ENCODE results near the gene ST7.

Gene ST7

DNA sequence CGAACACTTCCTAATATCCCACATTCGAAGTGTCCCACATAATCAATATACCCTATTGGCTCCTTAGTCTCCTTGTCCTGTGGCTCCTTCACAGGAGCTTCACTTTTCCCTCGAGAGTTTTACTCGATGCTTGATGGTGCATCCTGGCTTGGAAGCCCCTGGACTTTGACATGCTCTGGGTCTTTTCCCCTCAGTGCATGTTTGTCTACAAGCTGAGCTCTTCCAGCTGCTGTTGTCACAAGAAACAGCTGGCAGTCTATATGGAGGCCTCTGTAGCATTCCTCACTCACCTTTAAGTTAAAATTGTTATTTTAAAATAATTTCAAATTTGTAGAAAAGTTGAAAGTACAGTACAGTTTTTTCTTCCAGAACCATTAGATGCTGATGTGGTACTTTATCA is 27.1 kb downstream of the ST7 start:
- DNase-seq = no peak

DNA sequence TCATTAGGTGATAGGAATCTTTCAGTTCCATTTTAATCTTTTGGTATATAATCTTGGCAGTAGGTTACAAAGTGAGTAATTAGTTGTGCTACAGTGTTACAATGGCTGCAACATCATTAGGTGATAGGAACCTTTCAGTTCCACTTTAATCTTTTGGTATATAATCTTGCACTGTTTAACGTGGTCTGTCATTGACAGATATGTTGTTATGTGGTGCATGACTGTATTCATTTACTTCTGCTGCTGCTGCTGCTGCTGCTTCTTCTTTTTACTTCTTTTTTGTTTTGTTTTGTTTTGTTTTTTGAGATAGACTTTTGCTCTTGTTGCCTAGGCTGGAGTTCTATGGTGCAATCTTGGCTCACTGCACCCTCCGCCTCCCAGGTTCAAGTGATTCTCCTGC is 28.6 kb downstream of the ST7 start:
- DNase-seq = no peak

DNA sequence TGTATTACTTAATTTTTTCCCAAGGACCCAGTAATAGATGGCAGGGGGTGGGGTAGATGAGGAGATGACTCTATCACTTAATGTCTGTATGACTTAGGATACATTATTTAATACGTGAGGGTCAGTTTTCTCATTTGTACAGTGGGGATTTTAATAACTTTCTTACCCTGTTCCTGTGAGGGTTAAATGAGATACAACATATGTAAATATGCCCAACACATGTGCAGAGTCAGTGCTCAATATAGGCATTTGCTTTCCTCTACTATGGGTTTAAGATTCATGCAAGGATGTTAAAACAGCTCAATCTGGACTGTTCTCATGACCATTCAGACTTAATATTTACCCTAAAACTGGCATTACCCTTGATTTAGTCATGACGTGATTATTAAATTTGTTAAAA is 31.2 kb downstream of the ST7 start:
- no peak for DNase-seq

DNA sequence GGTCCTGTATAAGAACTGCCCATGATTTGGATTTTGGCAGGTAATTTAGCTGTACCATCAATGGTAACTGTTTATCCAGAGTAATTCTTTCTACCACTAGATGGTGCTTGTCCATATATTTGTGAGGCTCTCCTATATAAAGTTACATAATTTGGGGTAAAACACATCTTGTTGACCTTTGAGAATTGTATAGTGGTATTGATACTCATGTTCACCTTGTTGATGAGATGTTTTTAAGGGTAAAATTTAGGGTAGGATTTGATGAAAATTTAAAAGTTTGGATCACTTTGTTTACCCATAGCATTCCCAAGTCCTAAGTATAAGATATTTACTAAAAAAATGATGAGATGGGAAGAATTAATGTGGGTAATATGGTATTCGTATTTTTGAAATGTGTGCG is 31.6 kb downstream of the ST7 start:
- peak; percentile 54 for DNase-seq

DNA sequence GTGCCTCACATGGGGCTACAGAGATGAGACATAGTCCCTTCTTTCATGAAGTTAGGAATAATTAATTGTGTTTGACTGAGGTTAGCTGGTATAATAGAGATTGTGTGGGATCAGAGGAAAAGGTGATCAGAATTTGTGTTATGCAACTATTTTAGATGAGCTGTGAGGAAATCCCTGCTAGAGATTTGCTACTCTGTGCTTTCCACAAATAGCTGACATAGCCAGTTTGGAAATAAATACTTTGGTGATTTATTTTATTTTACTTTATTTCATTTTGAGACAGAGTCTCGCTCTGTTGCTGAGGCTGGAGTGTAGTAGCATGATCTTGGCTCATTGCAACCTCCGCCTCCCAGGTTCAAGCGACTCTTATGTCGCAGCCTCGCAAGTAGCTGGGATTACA is 32.3 kb downstream of the ST7 start:
- no peak for DNase-seq

DNA sequence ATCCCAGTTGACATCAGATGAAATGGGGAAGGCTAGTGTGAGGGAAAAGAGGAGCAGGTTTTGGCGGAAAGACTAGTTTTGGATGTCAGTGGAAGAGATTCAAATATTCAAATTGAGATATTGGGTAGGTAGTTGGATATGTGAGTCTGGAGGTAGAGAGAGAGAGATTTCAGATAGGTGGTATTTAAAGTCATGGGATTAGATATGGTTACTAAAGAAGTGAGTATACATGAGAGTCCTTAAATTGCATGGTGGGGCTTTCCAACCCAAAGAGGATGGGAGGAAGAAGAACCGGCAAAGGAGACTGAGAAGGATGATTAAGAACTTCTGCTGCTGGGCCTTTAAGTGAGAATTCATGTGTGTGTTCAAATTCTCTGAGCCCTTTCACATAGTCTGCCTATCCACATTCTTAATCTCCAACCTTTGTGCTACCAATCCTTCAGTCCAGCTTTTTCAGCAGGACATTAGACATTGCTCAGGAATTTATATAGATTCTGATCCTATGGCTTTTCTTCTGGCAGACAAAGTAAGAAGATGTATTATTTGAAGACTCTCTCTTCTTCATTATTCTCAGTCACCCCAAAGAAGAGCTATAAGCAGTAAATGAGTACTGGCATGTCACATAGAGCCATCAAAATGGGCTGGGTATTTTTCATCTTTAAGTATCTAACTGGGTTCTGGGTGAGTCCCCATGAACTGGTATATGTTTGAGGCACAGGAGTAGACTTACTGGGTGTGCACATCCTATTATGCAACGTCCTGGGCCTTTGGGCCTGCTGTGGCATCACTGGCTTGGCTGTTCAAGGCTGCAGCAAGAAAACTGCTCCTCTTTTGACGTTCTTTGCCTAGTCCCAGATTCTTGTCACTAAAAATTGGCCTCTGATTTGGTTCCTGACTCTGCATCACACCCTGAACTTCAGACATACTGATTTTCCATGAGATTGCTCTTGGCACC is 33.6 kb downstream of the ST7 start:
- no peak for DNase-seq

DNA sequence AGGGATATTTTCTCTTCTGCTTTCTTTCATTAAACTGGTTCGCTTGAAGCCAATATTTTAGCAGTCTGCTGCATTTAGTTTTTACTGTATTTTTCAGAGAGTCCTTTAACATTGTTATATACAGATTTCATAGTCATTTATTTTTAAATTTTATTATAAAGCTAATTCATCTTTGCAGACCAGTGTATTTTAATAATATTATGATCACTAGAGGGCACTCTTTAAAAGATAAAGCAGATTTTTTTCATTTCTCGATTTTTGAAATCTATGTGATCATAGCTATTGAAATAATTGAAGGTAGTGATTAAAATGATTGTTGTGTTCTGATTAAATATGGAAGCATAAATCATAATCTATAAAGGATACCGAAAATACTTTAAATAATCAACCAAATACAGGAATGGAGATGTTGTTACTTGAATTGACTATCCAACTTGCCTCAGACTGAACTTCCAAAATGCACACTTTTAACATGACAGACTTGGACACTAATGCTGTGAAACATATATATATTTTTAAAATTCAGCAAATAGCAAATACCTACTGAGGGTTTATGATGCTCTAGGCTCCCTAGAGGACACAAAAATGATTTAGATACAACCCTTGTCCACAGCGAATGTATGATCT is 35.2 kb downstream of the ST7 start:
- peak; percentile 46 for DNase-seq

DNA sequence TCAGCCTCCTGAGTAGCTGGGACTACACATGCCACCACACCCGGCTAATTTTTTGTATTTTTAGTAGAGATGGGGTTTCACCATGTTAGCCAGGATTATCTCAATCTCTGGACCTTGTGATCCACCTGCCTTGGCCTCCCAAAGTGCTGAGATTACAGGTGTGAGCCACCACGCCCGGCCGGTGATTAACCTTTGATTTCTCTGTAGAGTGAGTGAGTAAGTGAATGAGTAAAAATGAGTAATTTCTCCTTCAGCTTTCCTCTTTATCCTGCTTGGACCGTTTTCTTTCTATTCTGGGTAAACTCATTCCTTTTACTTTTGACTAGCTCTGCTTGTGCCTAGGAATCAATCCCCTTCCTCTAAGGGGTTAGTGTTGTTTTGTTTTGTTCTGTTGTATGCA is 36.8 kb downstream of the ST7 start:
- DNase-seq = no peak

DNA sequence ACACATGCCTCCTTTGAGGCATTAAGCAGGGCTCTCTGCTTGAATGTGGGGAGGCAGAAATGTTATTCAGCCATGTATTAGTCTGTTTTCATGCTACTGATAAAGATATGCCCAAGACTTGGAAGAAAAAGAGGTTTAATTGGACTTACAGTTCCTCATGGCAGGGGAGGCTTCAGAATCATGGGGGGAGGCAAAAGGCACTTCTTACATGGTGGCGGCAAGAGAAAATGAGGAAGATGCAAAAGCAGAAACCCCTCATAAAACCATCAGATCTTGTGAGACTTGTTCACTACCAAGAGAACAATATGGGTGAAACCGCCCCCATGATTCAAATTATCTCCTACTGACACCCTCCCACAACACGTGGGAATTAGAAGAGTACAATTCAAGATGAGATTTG is 37.9 kb downstream of the ST7 start:
- DNase-seq = no peak

DNA sequence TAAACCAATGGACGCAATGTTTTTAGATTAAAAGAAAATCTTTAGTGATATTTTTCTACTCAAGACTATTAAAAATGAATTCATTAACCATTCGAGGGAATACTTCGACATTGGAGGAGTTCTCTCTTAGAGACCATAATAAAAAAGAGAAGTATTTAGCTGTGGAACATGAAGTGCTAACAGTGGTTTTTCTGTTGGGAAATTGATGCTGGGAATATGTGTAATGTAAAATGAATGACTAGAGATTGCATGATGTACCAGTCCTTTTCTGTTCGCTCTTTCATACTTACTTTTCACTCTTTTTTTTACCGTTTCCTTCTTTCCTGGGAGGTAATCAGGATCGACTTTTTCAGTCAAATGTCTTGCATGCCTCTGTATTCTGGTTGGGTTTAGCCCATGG is 41.3 kb downstream of the ST7 start:
- no peak for DNase-seq

DNA sequence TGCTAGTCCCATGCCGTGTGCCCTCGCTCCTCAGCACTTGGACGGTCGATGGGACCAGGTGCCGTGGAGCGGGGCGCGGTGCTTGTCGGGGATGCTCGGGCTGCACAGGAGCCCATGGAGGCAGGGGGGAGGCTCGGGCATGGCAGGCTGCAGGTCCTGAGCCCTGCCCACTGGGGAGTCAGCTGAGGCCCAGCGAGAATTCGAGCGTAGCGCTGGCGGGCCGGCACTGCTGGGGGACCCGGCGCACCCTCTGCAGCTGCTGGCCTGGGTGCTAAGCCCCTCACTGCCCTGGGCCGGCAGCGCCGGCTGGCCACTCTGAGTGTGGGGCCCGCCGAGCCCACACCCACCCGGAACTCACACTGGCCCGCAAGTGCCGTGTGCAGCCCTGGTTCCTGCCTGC is 44.7 kb downstream of the ST7 start:
- no peak for DNase-seq

DNA sequence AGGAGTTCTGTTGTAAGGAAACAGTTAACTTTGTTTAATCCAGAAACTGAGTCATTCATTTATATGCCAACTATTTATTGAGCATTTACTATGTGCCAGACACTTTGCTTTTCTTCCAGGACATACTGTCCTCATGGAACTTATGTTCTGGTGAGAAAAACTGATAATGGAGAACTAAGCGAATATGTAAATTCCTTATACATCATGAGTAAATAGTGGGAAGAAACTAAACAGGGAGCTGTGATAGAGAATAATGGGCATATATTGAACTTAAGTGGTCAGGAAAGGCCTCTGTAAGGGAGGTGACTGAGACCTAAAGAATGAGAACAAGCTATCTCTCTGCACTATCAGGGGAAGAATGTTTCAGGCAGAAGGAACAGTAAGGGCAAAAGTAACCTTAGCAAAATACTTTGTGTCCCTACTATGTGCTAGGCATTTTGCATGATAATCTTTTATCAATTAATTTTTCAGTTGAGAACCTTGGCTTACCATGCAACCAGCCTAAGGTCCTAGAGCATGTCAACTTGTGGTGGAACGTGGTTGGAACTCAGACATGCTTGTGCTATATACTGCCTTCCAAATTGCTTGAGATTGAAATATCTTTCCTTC is 45.4 kb downstream of the ST7 start:
- no peak for DNase-seq

DNA sequence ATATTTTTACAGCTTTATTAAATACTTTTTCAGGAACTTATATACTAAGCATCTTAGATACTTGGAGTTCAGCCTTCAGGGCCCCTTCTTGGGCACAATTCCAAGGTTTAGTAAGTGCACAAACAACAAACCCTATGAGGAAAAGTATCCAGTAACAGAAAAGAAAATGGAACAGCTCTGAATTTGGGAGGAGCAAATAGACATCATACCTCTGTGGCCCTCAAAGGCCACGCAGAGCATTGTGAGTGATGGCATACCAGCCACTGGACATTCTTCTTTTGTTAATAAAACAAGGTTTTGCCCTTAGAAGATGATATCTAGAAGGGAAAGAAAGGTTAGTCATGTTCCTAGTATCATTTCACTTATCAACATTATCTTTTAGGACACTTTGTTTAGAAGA is 46.0 kb downstream of the ST7 start:
- DNase-seq = no peak

DNA sequence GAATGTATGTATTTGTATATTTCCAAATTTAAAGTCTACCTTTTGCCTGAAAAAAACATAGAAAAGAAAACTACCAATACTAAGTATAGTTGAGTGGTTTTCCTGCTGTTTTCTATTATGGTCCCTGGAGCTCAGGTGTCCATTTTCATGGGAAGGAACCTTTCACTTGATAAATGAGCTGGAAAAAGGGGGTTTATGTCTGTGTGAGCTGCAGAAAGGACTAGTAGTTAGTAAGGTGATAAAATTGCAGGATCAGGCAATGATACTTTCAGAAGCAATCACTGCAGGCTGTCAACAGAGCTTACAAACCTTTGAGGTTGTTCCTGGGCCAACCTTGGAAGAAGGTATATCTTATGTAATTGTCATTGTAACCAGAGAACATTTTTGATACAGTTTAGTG is 48.0 kb downstream of the ST7 start:
- no peak for DNase-seq

DNA sequence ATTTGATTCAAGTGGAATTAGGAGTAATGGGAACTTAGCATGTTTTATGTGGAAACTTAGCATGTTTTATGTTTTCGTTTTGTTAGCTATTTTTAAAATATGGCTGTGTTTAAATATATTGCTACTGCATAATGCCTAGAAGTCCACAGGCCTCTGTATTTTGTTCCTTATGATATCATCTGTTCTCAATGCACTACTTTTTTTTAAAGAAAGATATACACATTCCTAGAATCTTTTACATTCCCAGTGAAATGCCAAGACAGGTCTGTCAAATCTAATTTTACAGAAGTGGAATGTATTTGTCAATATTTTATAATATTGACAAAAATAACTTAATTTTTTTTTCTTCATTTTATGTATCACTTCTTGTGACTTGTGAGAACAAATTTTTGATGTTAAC is 51.6 kb downstream of the ST7 start:
- DNase-seq = no peak

DNA sequence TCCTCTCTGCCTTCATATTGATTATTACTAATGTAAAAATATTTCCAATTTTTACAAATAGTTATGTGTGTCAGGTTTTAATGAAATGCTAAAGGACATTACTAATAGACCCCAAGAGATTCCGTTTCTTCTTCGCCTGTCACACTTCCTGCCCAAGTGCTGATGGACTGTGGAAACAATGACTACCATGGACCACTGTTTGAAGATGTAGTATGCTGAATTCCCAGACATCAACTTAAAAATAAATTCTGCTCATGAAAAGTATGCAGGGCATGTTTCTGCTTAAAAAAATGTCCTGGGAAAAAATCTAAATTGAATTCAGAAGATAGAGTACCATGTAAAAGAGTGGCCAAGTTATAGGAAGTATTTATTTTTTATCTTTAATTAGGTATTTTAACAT is 52.1 kb downstream of the ST7 start:
- no peak for DNase-seq

DNA sequence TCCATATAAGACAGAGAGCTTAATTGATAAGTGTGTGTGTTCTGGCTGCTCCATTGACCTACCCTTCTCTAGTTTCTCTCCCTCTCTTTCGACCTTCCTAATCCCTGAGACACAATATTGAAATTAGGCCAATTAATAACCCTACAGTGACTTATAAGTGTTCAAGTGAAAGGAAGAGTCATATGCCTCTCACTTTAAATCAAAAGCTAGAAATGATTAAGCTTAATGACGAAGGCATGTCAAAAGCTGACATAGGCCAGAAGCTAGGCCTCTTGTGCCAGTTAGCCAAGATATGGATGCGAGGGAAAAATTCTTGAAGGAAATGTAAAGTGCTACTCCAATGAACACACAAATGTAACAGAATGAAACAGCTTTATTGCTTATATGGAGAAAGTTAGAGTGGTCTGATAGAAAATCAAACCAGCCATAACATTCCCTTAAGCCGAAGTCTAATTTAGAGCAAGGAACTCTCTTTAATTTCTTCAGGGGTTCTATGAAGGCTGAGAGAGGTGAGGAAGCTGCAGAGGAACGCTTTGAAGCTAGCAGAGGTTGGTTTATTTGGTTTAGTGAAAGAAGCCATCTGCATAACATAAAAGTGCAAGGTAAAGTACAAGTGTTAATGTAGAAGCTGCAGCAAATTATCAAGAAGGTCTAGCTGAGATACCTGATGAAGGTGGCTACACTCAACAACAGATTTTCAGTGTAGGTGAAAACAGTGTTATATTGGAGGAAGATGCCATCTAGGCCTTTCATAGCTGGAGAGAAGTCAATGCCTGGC is 53.8 kb downstream of the ST7 start:
- no peak for DNase-seq

DNA sequence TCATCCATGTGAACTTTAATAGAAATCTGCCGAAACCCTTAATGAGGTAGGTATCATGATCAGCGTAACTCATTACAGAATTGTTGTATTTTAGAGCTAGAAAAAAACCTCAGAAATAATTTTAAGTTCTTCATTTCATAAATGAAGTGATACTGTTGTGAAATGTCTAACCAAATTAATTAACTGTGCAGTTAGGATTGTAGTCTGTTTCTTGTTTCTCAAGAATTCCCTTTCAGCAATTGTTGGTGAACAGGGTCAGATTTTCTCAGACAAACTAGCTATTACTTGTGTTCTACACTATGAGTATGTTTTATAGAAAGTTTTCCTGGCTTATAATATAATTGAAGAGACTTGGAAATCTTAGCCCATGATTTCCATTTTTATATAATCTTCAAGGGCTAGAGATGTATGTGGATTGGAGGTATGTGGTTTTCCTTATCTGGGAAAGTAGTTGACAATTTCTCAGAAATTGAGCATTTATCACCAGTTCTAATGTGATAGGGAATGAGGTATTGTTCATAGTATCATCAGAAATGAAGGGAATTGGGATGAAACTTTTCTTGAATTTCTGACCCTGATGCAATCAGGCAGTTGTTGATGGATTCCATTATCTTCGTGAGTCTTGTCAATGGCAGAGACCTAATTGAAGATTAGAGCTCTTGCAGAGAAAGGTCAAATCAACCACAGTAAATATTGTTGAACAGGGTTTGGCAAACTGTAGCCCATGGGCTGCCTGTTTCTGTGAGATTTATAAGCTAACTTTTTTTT is 55.0 kb downstream of the ST7 start:
- no peak for DNase-seq

DNA sequence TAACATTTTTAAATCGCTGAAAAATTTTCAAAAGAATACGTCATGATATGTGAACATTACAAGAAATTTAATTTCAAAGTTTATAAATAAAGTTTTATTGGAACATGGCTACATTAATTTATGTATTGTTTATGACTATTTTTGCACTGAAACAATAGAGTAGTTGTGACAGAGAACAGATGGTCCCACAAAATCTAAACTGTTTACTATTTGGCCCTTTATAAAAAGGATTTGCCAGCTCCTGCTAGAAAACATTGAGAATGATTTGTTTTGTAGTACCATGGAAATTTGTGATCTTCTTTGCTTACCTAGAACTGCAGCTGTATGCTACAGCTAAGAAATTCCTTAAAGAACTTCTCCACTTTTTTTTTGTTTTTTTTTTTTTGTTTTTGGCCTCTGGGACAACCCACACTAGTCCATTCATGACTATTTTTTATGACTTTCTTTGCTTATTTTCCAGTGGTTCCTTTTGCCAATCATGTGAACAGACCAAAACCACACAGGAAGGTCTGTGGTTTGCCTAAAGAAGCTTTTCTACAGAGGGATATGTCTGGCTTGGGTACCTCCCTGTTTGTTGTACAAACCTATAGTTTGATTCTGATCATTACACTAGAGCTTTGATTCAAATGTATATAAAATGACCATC is 55.7 kb downstream of the ST7 start:
- DNase-seq = no peak

DNA sequence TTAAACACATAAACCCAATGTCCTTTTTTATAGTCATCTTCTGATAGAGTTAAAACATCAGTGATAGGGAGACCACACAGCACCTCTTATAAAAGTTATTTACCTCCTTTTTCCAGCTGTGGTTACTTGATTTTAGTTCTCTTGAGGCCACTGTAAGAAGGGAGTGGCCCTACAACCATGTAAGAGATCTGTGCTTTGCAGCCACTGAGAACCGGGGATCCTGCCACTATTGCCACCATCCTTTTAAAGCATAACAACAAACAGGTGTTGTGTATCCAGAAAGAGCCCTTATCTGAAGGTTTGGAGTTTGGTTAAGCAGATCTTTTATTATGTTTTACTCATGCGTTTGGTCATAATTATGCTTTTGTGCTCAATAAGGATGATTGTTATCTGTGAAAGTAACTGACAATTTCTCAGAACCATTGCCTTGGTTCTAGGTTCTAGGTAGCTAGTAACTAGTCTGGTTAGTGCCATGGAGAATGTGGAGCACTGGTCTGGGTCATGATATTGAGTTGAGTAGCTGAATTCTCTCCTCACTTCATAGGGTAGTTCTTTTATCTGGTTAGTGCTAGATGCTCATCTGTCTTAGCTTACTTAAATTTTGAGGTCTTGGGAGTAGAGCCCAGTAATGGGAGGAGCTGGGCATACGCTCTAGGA is 56.5 kb downstream of the ST7 start:
- DNase-seq = no peak

DNA sequence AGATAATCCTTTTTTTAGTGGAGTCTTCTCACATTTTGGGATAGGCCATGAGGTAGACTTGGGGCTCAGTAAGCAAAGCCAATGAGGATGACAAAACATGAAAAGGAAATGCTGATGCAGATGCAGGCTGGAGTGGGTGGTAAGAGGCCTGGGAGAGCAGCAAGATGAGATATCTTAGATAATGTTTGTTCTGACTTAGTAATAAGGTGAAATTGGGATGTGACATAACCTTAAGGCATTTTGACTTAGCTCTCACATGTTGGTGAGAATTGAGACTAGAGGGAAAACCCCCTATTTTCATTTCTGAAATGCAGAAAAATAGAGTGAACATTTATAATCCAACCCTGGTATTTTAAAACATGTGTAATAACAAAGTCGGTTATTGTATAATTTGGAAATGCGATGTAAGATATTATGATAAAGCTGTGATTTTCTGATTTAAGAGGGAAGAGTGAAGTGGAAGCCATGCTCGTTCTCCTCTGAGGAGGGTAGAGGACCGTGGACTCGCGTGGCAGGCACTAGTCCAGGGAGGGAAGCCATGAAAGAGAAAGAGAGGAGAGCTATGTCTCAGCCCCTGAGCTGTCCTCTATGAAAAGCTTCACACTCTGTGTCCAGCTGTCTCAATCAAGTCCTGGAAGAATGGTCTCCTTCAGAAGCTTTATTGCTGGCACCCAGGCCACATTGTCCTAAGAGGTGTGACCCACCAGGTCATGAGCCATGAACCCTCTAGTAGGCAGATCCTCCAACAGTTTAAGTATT is 57.3 kb downstream of the ST7 start:
- no peak for DNase-seq

All from NCI-H1092 treated with DMSO at 0.1 percent for 48 hours (cell line).